ENCODE data around the gene STK24. TPM values are rescaled to one million over a fixed set of nuclear protein-coding genes. Genes with fewer than 3 reads are reported as not detected.

Gene STK24
- polyA plus RNA-seq, 1 of the 3 experiments (the other 2 are of a cell fraction): 30.5 TPM

DNA sequence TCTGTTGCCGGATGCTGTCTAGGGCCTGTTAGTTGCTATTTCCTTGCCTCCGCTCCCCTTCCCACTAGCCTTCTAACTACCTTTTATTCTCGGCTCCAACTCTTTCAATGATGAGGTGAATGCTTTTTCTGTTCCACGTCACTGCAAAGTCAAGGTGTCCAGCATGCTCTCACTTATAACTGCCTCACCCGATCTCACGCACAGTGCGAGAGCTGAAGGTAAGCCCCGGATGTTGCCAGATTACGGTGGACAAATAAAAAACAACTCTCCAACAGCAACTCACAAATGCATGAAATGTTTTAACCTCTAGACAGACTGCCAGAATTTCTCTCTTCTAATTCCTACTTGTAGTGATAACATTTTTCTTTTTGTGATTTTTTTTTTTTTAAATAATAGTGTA lies 169.9 kb downstream of the STK24 start:
- WGBS (ENCODE audit: low lambda C conversion rate): 97% methylated on average over 9 of the region's 9 CpGs
- Histone ChIP-seq H3K27ac (ENCODE audit: low read depth in 2 of 2, low read length in 1 of 2) (no peak overlapping the region), H2AFZ (ENCODE audit: low read depth) (no peak overlapping the region), H3K27me3 (ENCODE audit: insufficient read depth) (no peaks in the 10 kb centered on the region), H3K4me3 (ENCODE audit: low read depth in 2 of 2, low read length in 1 of 2) (no peak overlapping the region), H3K4me2 (no peak overlapping the region), H3K9me3 (no peaks in the 10 kb centered on the region), H3K4me1 (ENCODE audit: control insufficient read depth in 1 of 2, insufficient read depth in 2 of 2, low read depth in 1 of 2, low read length in 1 of 2) (peaks cover 0 to 2% of the 10 kb centered on the region in 2 experiments; a peak in 1 of 4 replicates), H3K79me2 (ENCODE audit: insufficient read depth) (no peaks in the 10 kb centered on the region), H4K20me1 (ENCODE audit: insufficient read depth) (no peaks in the 10 kb centered on the region), H3K9me2 (no peaks in the 10 kb centered on the region), H3K9ac (no peak overlapping the region), H3K36me3 (replicated peaks in 1 of 2; ENCODE audit: control insufficient read depth in 1 of 2, insufficient read depth in 2 of 2, low read length in 1 of 2) (peaks cover 6 to 14% of the 10 kb centered on the region in 2 experiments), H3F3A (replicated peaks; ENCODE audit: insufficient read depth) (no peaks in the 10 kb centered on the region)
- POLR2A ChIA-PET: no interaction called here
- TF ChIP-seq ELF1 (IDR thresholded peaks at IDR 0.05) (no peak), SIN3A (IDR thresholded peaks at IDR 0.05; ENCODE audit: borderline replicate concordance, low read depth, low read length) (no peak), TAF1 (IDR thresholded peaks at IDR 0.05; ENCODE audit: borderline replicate concordance, low read depth, low read length) (no peak), USF1 (IDR thresholded peaks at IDR 0.05; ENCODE audit: borderline replicate concordance, low read depth) (no peak), POLR2AphosphoS5 (IDR thresholded peaks at IDR 0.05; ENCODE audit: low read depth, low read length) (no peak), YY1 (IDR thresholded peaks at IDR 0.05; ENCODE audit: low read depth) (no peak), NRF1 (IDR thresholded peaks at IDR 0.05; ENCODE audit: low read depth, low read length) (no peak), SMC3 (IDR thresholded peaks at IDR 0.05; ENCODE audit: low read depth, low read length) (no peak), CHD2 (IDR thresholded peaks at IDR 0.05; ENCODE audit: low read length, partially characterized antibody) (no peak), PBX3 (IDR thresholded peaks at IDR 0.05) (no peak), EZH2phosphoT487 (IDR thresholded peaks at IDR 0.05; ENCODE audit: borderline replicate concordance, low read depth) (no peak), EP300 (IDR thresholded peaks at IDR 0.05; ENCODE audit: borderline replicate concordance in 1 of 2, low read depth in 1 of 2, low read length in 1 of 2) (no peak), GATA2 (CRISPR knock-in tag; IDR thresholded peaks at IDR 0.05) (no peak), RCOR1 (IDR thresholded peaks at IDR 0.05; ENCODE audit: low read length) (no peak), REST (IDR thresholded peaks at IDR 0.05; ENCODE audit: low read depth, low read length) (no peak), MXI1 (IDR thresholded peaks at IDR 0.05; ENCODE audit: low read depth, low read length) (no peak), MEF2A (IDR thresholded peaks at IDR 0.05; ENCODE audit: borderline replicate concordance, low read depth) (no peak), GABPA (IDR thresholded peaks at IDR 0.05; ENCODE audit: low read depth) (no peak)
- DNase-seq: no peak
- CTCF ChIA-PET: interaction anchor here (1.1 to 2.6 kb wide), 2 partner anchors 38 to 242 kb away, joined by 3 to 8 read pairs; no protein-coding TSS in a partner anchor
